ENCODE results near the gene SPAAR. TPM values are rescaled to one million over a fixed set of nuclear protein-coding genes. Genes with fewer than 3 reads are reported as not detected.
"Not testable (repeated sequence)": the region's sequence is repeated elsewhere in the genome, so short reads cannot be mapped to it uniquely, and the experiment has no call there.

SPAAR gene
- total RNA-seq, 4 donors from 2014 or later = 0.29 to 11.7 (median 2.3) TPM

GRCh38 chr9:35892051-35892450 is 17.2 kb upstream of the SPAAR start:
- TF ChIP-seq, protein P1, sequence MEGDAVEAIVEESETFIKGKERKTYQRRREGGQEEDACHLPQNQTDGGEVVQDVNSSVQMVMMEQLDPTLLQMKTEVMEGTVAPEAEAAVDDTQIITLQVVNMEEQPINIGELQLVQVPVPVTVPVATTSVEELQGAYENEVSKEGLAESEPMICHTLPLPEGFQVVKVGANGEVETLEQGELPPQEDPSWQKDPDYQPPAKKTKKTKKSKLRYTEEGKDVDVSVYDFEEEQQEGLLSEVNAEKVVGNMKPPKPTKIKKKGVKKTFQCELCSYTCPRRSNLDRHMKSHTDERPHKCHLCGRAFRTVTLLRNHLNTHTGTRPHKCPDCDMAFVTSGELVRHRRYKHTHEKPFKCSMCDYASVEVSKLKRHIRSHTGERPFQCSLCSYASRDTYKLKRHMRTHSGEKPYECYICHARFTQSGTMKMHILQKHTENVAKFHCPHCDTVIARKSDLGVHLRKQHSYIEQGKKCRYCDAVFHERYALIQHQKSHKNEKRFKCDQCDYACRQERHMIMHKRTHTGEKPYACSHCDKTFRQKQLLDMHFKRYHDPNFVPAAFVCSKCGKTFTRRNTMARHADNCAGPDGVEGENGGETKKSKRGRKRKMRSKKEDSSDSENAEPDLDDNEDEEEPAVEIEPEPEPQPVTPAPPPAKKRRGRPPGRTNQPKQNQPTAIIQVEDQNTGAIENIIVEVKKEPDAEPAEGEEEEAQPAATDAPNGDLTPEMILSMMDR (IDR thresholded peaks at IDR 0.05) = no peak
- no peak for TF ChIP-seq POLR2A (IDR thresholded peaks at IDR 0.05)
- H3K4me3 ChIP-seq = no peak overlapping the region
- intact Hi-C loops (cut with DNase I; ENCODE audit: low total_unique reads) = no loop called here
- no peak for DNase-seq
- H3K4me1 ChIP-seq = no peaks in the 10 kb centered on the region
- no peak overlapping the region for H3K27ac ChIP-seq
- H3K27me3 ChIP-seq = no peaks in the 10 kb centered on the region
- H3K9me3 ChIP-seq = no peaks in the 10 kb centered on the region
- no peaks in the 10 kb centered on the region for H3K36me3 ChIP-seq

- Histone ChIP-seq H3K27me3 (no peaks in the 10 kb centered on the region), H3K27ac (no peak overlapping the region), H3K4me3 (no peak overlapping the region), H3K9me3 (no peaks in the 10 kb centered on the region), H3K4me1 (no peaks in the 10 kb centered on the region), H3K36me3 (no peaks in the 10 kb centered on the region)
- TF ChIP-seq POLR2A (IDR thresholded peaks at IDR 0.05) = no peak
- TF ChIP-seq, protein P1 (IDR thresholded peaks at IDR 0.05) = no peak
- no peak for DNase-seq
- intact Hi-C loops (cut with DNase I; ENCODE audit: low total_unique reads) = no loop called here
Observed at GRCh38 chr9:35896570-35896969, 12.7 kb upstream of the SPAAR start.

DNA sequence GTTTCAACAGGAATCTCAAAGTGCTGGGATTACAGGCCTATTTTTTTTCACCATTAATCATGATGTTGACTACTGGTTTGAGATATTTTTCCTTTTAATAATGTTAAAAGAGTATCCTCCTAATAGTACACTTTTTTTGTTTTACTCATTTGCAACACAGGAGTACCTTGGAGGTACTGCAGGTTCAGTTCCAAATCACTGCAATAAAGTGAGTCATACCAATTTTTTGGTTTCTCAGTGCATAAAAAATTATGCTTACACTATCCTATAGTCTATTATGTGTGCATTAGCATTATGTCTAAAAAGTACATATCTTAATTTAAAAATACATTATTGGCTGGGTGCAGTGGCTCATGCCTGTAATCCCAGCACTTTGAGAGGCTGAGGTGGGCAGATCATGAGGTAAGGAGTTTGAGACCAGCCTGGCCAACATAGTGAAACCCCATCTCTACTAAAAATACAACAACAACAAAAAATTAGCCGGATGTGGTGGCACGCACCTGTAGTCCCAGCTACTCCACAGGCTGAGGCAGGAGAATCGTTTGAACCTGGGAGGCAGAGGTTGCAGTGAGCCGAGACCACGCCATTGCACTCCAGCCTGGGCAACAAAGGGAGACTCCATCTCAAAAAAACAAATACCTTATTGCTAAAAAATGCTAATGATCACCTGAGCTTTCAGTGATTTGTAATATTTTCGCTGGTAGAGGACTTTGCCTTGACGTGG is 11.8 kb upstream of the SPAAR start:
- H3K9me3 ChIP-seq; intact Hi-C loops (cut with DNase I; ENCODE audit: low total_unique reads); H3K27me3 ChIP-seq; H3K27ac ChIP-seq; H3K4me1 ChIP-seq; H3K36me3 ChIP-seq; H3K4me3 ChIP-seq; DNase-seq: not testable (repeated sequence)

GRCh38 chr9:35898337-35898736 is 11.0 kb upstream of the SPAAR start:
- H3K4me1 ChIP-seq = no peaks in the 10 kb centered on the region
- intact Hi-C loops (cut with DNase I; ENCODE audit: low total_unique reads) = no loop called here

GRCh38 chr9:35899021-35899420 is 10.3 kb upstream of the SPAAR start:
- TF ChIP-seq, protein P1 (IDR thresholded peaks at IDR 0.05) = no peak
- TF ChIP-seq POLR2A (IDR thresholded peaks at IDR 0.05) = no peak
- no peaks in the 10 kb centered on the region for H3K27me3 ChIP-seq
- intact Hi-C loops (cut with DNase I; ENCODE audit: low total_unique reads) = no loop called here
- no peaks in the 10 kb centered on the region for H3K36me3 ChIP-seq
- no peaks in the 10 kb centered on the region for H3K9me3 ChIP-seq
- no peak overlapping the region for H3K27ac ChIP-seq
- DNase-seq = no peak
- no peak overlapping the region for H3K4me3 ChIP-seq
- no peaks in the 10 kb centered on the region for H3K4me1 ChIP-seq

More at GRCh38 chr9:35898337-35898736, 11.0 kb upstream of the SPAAR start:
- H3K27ac ChIP-seq = no peak overlapping the region
- no peak overlapping the region for H3K4me3 ChIP-seq
- no peaks in the 10 kb centered on the region for H3K27me3 ChIP-seq
- no peaks in the 10 kb centered on the region for H3K36me3 ChIP-seq
- no peaks in the 10 kb centered on the region for H3K9me3 ChIP-seq
- no peak for TF ChIP-seq POLR2A (IDR thresholded peaks at IDR 0.05)
- TF ChIP-seq, protein P1 (IDR thresholded peaks at IDR 0.05) = no peak
- no peak for DNase-seq
